ENCODE data around the gene RAB4A. TPM values are rescaled to one million over a fixed set of nuclear protein-coding genes. Genes with fewer than 3 reads are reported as not detected.

The RAB4A gene
- total and polyA plus RNA-seq, 9 of the 15 experiments (the other 6 are each of a cell fraction or from before 2014, with no cell fraction given), result 8.3 to 61.0 (median 26.7) TPM

DNA sequence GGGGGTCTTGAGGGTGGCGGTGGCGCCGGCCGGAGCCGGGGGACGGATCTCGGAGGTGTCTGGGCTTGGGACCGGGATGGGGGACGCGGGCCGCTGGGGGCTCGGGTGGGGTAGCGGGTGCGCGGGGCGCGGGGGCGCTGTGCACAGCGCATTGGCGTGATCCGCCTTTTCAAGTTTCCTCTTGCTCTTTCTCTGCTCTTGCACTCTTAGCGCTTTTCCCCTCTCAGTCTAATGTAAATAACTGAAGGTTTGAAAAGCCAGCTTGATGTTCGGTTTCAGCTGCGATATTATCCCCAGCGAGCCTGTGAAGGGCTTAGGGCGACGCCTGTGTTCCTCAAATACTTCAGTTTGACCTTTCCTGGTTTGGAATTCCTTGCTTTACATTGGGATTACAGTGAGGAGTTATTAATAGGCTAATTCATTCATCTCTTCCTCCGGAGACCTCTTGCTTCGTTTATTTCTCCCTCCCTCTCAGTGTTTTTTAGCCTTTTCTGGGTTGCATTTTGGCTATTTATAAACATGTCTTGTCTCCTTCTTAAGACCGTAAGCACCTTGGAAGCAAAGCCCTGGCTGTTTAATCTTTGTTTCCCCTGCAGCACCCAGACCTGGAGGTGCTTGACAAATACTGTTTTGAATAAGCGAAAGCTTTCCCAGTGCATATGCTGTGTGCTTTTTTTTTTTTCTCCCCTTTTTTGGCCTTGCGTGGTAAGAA, 693 bp downstream of the RAB4A start (continued):
- TF ChIP-seq, protein P1, sequence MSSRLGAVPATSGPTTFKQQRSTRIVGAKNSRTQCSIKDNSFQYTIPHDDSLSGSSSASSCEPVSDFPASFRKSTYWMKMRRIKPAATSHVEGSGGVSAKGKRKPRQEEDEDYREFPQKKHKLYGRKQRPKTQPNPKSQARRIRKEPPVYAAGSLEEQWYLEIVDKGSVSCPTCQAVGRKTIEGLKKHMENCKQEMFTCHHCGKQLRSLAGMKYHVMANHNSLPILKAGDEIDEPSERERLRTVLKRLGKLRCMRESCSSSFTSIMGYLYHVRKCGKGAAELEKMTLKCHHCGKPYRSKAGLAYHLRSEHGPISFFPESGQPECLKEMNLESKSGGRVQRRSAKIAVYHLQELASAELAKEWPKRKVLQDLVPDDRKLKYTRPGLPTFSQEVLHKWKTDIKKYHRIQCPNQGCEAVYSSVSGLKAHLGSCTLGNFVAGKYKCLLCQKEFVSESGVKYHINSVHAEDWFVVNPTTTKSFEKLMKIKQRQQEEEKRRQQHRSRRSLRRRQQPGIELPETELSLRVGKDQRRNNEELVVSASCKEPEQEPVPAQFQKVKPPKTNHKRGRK (tag; IDR thresholded peaks at IDR 0.05), result 0 out of 2 replicates have a peak, but pooled peaks have one; percentile 27
- TF ChIP-seq, protein P2, sequence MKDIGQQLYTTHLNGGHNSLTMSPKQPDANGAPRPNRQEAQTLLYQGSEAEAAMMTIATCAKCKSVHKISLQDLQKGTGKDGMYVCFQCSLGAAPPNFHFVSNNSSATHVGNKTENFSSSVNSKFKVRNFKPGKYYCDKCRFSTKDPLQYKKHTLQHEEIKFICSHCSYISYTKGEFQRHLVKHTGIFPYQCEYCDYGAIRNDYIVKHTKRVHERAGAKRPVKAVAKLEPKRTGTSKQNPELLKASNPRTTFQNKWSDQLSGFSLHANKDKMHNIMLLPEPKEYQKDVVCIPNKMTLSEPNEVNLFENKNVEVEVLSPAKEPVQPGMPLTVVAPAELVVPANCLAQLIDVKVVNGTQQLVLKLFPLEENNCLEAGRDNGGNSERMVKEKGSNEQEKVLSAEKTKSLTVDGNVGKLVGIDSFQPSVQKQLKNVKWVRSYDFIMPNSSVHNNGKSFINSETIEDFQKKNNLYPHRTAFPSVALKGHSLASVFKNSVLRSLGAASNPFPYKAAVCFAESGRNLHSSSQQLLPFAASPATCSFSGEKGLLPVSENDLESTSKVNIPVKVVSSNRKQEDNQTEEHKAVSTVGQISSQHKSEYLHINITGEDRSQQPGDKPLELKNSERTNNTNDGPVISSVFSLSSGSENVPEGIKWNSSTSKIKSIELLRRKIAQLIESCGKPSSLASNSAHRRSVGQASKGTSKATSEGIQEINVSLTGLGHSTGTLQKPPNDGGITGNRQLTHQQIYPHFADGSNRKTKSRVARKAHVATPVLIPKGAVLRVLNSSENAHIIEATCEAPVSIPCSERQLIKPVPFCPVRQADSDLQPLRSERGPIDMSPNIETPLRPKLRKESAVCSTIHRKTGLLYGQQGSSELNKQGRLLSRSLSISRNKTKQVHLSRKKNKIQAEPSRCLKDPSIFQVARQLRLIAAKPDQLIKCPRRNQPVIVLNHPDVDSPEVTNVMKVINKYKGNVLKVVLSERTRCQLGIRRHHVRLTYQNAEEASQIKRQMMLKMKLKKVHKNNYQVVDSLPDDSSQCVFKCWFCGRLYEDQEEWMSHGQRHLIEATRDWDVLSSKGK (CRISPR knock-in tag; IDR thresholded peaks at IDR 0.05), result no peak
- no peak for TF ChIP-seq RBM25 (IDR thresholded peaks at IDR 0.05; ENCODE audit: low read depth, low read length, severe bottlenecking)
- TF ChIP-seq, protein P3, sequence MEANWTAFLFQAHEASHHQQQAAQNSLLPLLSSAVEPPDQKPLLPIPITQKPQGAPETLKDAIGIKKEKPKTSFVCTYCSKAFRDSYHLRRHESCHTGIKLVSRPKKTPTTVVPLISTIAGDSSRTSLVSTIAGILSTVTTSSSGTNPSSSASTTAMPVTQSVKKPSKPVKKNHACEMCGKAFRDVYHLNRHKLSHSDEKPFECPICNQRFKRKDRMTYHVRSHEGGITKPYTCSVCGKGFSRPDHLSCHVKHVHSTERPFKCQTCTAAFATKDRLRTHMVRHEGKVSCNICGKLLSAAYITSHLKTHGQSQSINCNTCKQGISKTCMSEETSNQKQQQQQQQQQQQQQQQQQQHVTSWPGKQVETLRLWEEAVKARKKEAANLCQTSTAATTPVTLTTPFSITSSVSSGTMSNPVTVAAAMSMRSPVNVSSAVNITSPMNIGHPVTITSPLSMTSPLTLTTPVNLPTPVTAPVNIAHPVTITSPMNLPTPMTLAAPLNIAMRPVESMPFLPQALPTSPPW (CRISPR knock-in tag; IDR thresholded peaks at IDR 0.05), result peak; percentile 84
- TF ChIP-seq, protein P4, sequence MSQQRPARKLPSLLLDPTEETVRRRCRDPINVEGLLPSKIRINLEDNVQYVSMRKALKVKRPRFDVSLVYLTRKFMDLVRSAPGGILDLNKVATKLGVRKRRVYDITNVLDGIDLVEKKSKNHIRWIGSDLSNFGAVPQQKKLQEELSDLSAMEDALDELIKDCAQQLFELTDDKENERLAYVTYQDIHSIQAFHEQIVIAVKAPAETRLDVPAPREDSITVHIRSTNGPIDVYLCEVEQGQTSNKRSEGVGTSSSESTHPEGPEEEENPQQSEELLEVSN (IDR thresholded peaks at IDR 0.05; ENCODE audit: borderline replicate concordance in 1 of 2, extremely low read depth in 1 of 2, insufficient read depth in 1 of 2, insufficient read length in 1 of 2, low read depth in 1 of 2, low read length in 1 of 2, poor library complexity in 1 of 2, severe bottlenecking in 1 of 2), result no peak
- TF ChIP-seq DACH1 (IDR thresholded peaks at IDR 0.05; ENCODE audit: partially characterized antibody), result no peak
- no peak for TF ChIP-seq ETS2 (tag; IDR thresholded peaks at IDR 0.05; ENCODE audit: borderline replicate concordance, poor library complexity, severe bottlenecking)
- no peak for TF ChIP-seq LARP7 (IDR thresholded peaks at IDR 0.05)
- TF ChIP-seq POLR3A (IDR thresholded peaks at IDR 0.05; ENCODE audit: borderline replicate concordance, extremely low read depth, insufficient read depth, insufficient read length), result no peak
- TF ChIP-seq, protein P5, sequence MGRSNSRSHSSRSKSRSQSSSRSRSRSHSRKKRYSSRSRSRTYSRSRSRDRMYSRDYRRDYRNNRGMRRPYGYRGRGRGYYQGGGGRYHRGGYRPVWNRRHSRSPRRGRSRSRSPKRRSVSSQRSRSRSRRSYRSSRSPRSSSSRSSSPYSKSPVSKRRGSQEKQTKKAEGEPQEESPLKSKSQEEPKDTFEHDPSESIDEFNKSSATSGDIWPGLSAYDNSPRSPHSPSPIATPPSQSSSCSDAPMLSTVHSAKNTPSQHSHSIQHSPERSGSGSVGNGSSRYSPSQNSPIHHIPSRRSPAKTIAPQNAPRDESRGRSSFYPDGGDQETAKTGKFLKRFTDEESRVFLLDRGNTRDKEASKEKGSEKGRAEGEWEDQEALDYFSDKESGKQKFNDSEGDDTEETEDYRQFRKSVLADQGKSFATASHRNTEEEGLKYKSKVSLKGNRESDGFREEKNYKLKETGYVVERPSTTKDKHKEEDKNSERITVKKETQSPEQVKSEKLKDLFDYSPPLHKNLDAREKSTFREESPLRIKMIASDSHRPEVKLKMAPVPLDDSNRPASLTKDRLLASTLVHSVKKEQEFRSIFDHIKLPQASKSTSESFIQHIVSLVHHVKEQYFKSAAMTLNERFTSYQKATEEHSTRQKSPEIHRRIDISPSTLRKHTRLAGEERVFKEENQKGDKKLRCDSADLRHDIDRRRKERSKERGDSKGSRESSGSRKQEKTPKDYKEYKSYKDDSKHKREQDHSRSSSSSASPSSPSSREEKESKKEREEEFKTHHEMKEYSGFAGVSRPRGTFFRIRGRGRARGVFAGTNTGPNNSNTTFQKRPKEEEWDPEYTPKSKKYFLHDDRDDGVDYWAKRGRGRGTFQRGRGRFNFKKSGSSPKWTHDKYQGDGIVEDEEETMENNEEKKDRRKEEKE (IDR thresholded peaks at IDR 0.05; ENCODE audit: borderline replicate concordance in 1 of 2, control insufficient read depth in 1 of 2, low read depth in 2 of 2, low read length in 1 of 2), result no peak
- no peak for TF ChIP-seq KLF1 (tag; IDR thresholded peaks at IDR 0.05)
- TF ChIP-seq FOSL1 (tag; conservative IDR thresholded peaks at IDR 0.05), result no peak
